OCI-LY1 (cell line): ENCODE measurements around the gene RALGAPB.

ENCODE experiments used
- H2AFZ ChIP-seq: fragments of 200-600 bp; sonication (generic), shearing (Covaris generic); 2 replicates; pipeline ENCODE4 v1.6.0; 2014; ENCODE audit warnings: antibody characterized with exemption, mild to moderate bottlenecking, low read length
- H3F3A ChIP-seq: fragments of 200-600 bp; sonication (generic), shearing (Covaris generic); 2 replicates; pipeline ENCODE4 v1.6.0; 2014; ENCODE audit warnings: mild to moderate bottlenecking, antibody characterized with exemption, low read length, moderate library complexity; ENCODE audit not compliant: insufficient read depth
- H3K27ac ChIP-seq: fragments of 200-600 bp; sonication (generic); 2 replicates; pipeline ENCODE4 v1.5.1; 2014; ENCODE audit warnings: low read length, mixed run types, mild to moderate bottlenecking, low read depth; ENCODE audit not compliant: poor library complexity, severe bottlenecking
- H3K27me3 ChIP-seq: fragments of 200-600 bp; sonication (generic); 2 replicates; pipeline ENCODE4 v1.6.0; 2014; ENCODE audit warnings: antibody characterized with exemption, mild to moderate bottlenecking, low read length, moderate library complexity; ENCODE audit not compliant: insufficient read depth
- H3K36me3 ChIP-seq: fragments of 200-600 bp; sonication (generic); 2 replicates; pipeline ENCODE4 v1.6.1; 2014; ENCODE audit warnings: mild to moderate bottlenecking, antibody characterized with exemption, low read length, moderate library complexity, mixed read lengths; ENCODE audit not compliant: insufficient read depth
- H3K4me1 ChIP-seq: fragments of 200-600 bp; sonication (generic); 2 replicates; pipeline ENCODE4 v1.5.1; 2014; ENCODE audit warnings: mild to moderate bottlenecking, low read length, moderate library complexity; ENCODE audit not compliant: insufficient read depth, severe bottlenecking
- H3K4me2 ChIP-seq: fragments of 200-600 bp; sonication (generic), shearing (Covaris generic); 2 replicates; pipeline ENCODE4 v1.6.1; 2014; ENCODE audit warnings: low read length
- H3K4me3 ChIP-seq: fragments of 200-600 bp; sonication (generic); 2 replicates; pipeline ENCODE4 v1.5.1; 2014; ENCODE audit warnings: low read length, low read depth, mild to moderate bottlenecking, mixed read lengths; ENCODE audit not compliant: poor library complexity, severe bottlenecking
- H3K79me2 ChIP-seq: fragments of 200-600 bp; shearing (Covaris generic); 2 replicates; pipeline ENCODE4 v1.6.1; 2016; ENCODE audit warnings: mixed run types, low read length, mixed read lengths; ENCODE audit not compliant: insufficient read depth
- H3K9ac ChIP-seq: fragments of 200-600 bp; sonication (generic), shearing (Covaris generic); 2 replicates; pipeline ENCODE4 v1.6.1; 2014; ENCODE audit warnings: mild to moderate bottlenecking, low read length, mixed read lengths
- H3K9me2 ChIP-seq: fragments of 200-600 bp; sonication (generic), shearing (Covaris generic); 2 replicates; pipeline ENCODE4 v1.6.1; 2014; ENCODE audit warnings: low read depth, mild to moderate bottlenecking, low read length, mixed read lengths
- H3K9me3 ChIP-seq: fragments of 200-600 bp; shearing (Covaris generic); 2 replicates; pipeline ENCODE4 v1.6.1; 2014; ENCODE audit warnings: low read length, mixed read lengths
- H4K20me1 ChIP-seq: fragments of 200-600 bp; sonication (generic), shearing (Covaris generic); 2 replicates; pipeline ENCODE4 v1.6.0; 2016; ENCODE audit warnings: mild to moderate bottlenecking, low read length; ENCODE audit not compliant: insufficient read depth
- EZH2 ChIP-seq: fragments of 200-600 bp; sonication (generic), shearing (Covaris generic); IDR thresholded peaks from 2 replicates; pipeline ENCODE4 v1.8.0; 2017; ENCODE audit warnings: borderline replicate concordance, mixed run types, mild to moderate bottlenecking, antibody characterized with exemption, low read length, moderate library complexity, mixed read lengths
- TF ChIP-seq, protein P1 (sequence below): fragments of 200-600 bp; sonication (generic), shearing (Covaris generic); IDR thresholded peaks from 2 replicates; pipeline ENCODE4 v1.5.1; 2017; ENCODE audit warnings: mild to moderate bottlenecking, antibody characterized with exemption, low read length, moderate library complexity, mixed read lengths

The RALGAPB gene

GRCh38 chr20:38497246-38497935 is 24.7 kb downstream of the RALGAPB start:
- H3K9me2 ChIP-seq: no peaks in the 10 kb centered on the region
- H3K4me1 ChIP-seq: no peaks in the 10 kb centered on the region

DNA sequence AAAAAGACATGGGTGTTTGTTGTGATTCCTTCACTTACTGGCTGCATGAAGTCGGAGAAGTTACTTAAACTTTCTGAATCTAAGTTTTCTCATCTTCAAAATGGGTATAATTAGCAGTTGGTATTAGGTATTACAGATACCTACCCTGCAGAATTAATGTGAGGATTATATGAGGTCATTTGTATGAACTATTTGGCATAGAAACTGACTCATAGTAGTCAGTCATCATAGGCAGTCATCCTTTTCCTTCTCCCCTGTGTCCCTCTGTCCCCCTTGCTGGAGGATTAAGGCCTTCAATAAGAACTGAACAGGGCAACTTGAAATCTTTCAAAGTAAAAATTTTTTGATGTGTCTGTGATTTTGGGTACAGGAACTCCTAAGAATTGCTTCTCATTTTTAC is 26.3 kb downstream of the RALGAPB start:
- Histone ChIP-seq H3K4me3 (no peak overlapping the region), H3K4me1 (no peaks in the 10 kb centered on the region), H3K9me2 (no peaks in the 10 kb centered on the region), H2AFZ (no peak overlapping the region), H3K36me3 (peaks cover 88% of the 10 kb centered on the region), H4K20me1 (no peaks in the 10 kb centered on the region), H3K9me3 (no peaks in the 10 kb centered on the region), H3K9ac (no peak overlapping the region), H3K79me2 (no peaks in the 10 kb centered on the region), H3F3A (no peaks in the 10 kb centered on the region; the same call in 1 of the 2 replicates), H3K4me2 (no peak overlapping the region), H3K27ac (no peak overlapping the region), H3K27me3 (no peaks in the 10 kb centered on the region)
- TF ChIP-seq, protein P1, sequence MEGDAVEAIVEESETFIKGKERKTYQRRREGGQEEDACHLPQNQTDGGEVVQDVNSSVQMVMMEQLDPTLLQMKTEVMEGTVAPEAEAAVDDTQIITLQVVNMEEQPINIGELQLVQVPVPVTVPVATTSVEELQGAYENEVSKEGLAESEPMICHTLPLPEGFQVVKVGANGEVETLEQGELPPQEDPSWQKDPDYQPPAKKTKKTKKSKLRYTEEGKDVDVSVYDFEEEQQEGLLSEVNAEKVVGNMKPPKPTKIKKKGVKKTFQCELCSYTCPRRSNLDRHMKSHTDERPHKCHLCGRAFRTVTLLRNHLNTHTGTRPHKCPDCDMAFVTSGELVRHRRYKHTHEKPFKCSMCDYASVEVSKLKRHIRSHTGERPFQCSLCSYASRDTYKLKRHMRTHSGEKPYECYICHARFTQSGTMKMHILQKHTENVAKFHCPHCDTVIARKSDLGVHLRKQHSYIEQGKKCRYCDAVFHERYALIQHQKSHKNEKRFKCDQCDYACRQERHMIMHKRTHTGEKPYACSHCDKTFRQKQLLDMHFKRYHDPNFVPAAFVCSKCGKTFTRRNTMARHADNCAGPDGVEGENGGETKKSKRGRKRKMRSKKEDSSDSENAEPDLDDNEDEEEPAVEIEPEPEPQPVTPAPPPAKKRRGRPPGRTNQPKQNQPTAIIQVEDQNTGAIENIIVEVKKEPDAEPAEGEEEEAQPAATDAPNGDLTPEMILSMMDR: no peak
- no peak for TF ChIP-seq EZH2

More at GRCh38 chr20:38497246-38497935, 24.7 kb downstream of the RALGAPB start:
- no peaks in the 10 kb centered on the region for H3K9me3 ChIP-seq
- H3K27ac ChIP-seq: no peak overlapping the region
- no peaks in the 10 kb centered on the region; the same call in 1 of the 2 replicates for H3F3A ChIP-seq
- H3K27me3 ChIP-seq: no peaks in the 10 kb centered on the region
- H3K36me3 ChIP-seq: peaks cover 88% of the 10 kb centered on the region
- H2AFZ ChIP-seq: no peak overlapping the region
- H3K79me2 ChIP-seq: no peaks in the 10 kb centered on the region
- no peaks in the 10 kb centered on the region for H4K20me1 ChIP-seq
- TF ChIP-seq, protein P1: no peak
- TF ChIP-seq EZH2: no peak
- H3K4me2 ChIP-seq: no peak overlapping the region
- H3K4me3 ChIP-seq: no peak overlapping the region
- H3K9ac ChIP-seq: no peak overlapping the region

- Histone ChIP-seq H2AFZ (no peak overlapping the region), H3K4me2 (no peak overlapping the region), H3F3A (no peaks in the 10 kb centered on the region; the same call in 1 of the 2 replicates), H3K9ac (no peak overlapping the region), H3K4me1 (no peaks in the 10 kb centered on the region), H3K36me3 (peaks cover 89% of the 10 kb centered on the region), H3K4me3 (no peak overlapping the region), H3K79me2 (no peaks in the 10 kb centered on the region), H3K27me3 (no peaks in the 10 kb centered on the region), H3K9me3 (no peaks in the 10 kb centered on the region), H3K27ac (no peak overlapping the region), H4K20me1 (no peaks in the 10 kb centered on the region), H3K9me2 (no peaks in the 10 kb centered on the region)
- TF ChIP-seq, protein P1: no peak
- no peak for TF ChIP-seq EZH2
Measured at GRCh38 chr20:38499366-38499765, 26.7 kb downstream of the RALGAPB start.
